T-cell (primary cell): ENCODE measurements around the gene RRM2. TPM values are rescaled to one million over a fixed set of nuclear protein-coding genes. Genes with fewer than 3 reads are reported as not detected.

ENCODE experiments used
- ATAC-seq, 4 experiments: fragments of 200-7000 bp in 3 of 4; fragments of 150-1000 bp in 1 of 4; cut with Tn5 transposase; replicated peaks in 1 of 4; 1 replicate in 3 of 4; 2 replicates in 1 of 4; pipeline ENCODE4 v1.10.0; 2021; ENCODE audit warnings: moderate library complexity in 3 of 4, mild to moderate bottlenecking in 2 of 4, moderate number of reproducible peaks in 1 of 4
- CTCF ChIA-PET, 2 donors: fragments of 300-600 bp; sonication (Branson Sonifier 250); formaldehyde crosslinking; loops; one replicate each; lab custom pipeline; 2022; ENCODE audit warnings: antibody characterized with exemption in 2 of 2; lab: Charles Lee
- POLR2A ChIA-PET, 2 donors: fragments of 300-600 bp; sonication (Branson Sonifier 250); formaldehyde crosslinking; loops; one replicate each; lab custom pipeline; 2022; ENCODE audit warnings: antibody characterized with exemption in 2 of 2; lab: Charles Lee
- DNase-seq, 35 experiments: peaks; one replicate each; pipeline versions ENCODE4 v3.0.0 to v3.0.0-alpha.2; 2013 to 2023
- H3K27ac ChIP-seq: one replicate; pipeline ENCODE4 v1.5.1; 2013; ENCODE audit warnings: low read length
- H3K27me3 ChIP-seq, 2 experiments: replicated peaks in 1 of 2; 1 replicate in 1 of 2; 2 replicates in 1 of 2; pipeline versions ENCODE4 v1.6.1 to v1.7.0; 2013; ENCODE audit warnings: low read length in 1 of 2, mixed read lengths in 1 of 2; ENCODE audit not compliant: control insufficient read depth in 2 of 2, insufficient read depth in 2 of 2; ENCODE audit errors: extremely low read depth in 1 of 2
- H3K36me3 ChIP-seq, 2 donors: 1 replicate in 1 of 2; 2 replicates in 1 of 2; pipeline versions ENCODE4 v1.6.1 to v1.7.0; 2013; ENCODE audit warnings: low read length in 1 of 2; ENCODE audit not compliant: control insufficient read depth in 2 of 2, insufficient read depth in 1 of 2; ENCODE audit errors: extremely low read depth in 1 of 2
- H3K4me1 ChIP-seq, 2 experiments: 1 replicate in 1 of 2; 2 replicates in 1 of 2; pipeline versions ENCODE4 v1.6.1 to v1.7.0; 2013; ENCODE audit warnings: low read length in 2 of 2, mixed read lengths in 1 of 2; ENCODE audit not compliant: insufficient read depth in 2 of 2, control insufficient read depth in 1 of 2; ENCODE audit errors: extremely low read depth in 1 of 2
- H3K4me3 ChIP-seq, 2 donors: 1 replicate in 1 of 2; 2 replicates in 1 of 2; pipeline versions ENCODE4 v1.5.1 to v1.7.0; 2013; ENCODE audit warnings: mild to moderate bottlenecking in 2 of 2, low read length in 1 of 2, moderate library complexity in 1 of 2; ENCODE audit not compliant: control insufficient read depth in 1 of 2; ENCODE audit errors: extremely low read depth in 1 of 2
- H3K9me3 ChIP-seq: 2 replicates; pipeline ENCODE4 v1.7.0; 2013
- H3K27ac Mint-ChIP-seq, 2 donors: one replicate each; pipeline ENCODE4 v1.8.0; 2020 to 2021; ENCODE audit warnings: mild to moderate bottlenecking in 2 of 2, mixed read lengths in 2 of 2
- H3K27me3 Mint-ChIP-seq, 2 donors: one replicate each; pipeline ENCODE4 v1.8.0; 2021 to 2022; ENCODE audit warnings: mixed read lengths in 2 of 2
- H3K36me3 Mint-ChIP-seq: one replicate; pipeline ENCODE4 v1.8.0; 2021; ENCODE audit warnings: mixed read lengths
- H3K4me1 Mint-ChIP-seq, 3 donors: one replicate each; pipeline ENCODE4 v1.8.0; 2020 to 2022; ENCODE audit warnings: mixed read lengths in 3 of 3, mild to moderate bottlenecking in 1 of 3
- H3K4me3 Mint-ChIP-seq, 3 donors: one replicate each; pipeline ENCODE4 v1.8.0; 2020 to 2022; ENCODE audit warnings: mild to moderate bottlenecking in 3 of 3, mixed read lengths in 3 of 3, moderate library complexity in 3 of 3
- H3K9me3 Mint-ChIP-seq, 3 donors: one replicate each; pipeline ENCODE4 v1.8.0; 2020 to 2022; ENCODE audit warnings: mixed read lengths in 3 of 3
- WGBS: methylation state at CpG from one replicate; pipeline ENCODE4 v1.1.5; 2013; ENCODE audit warnings: missing lambda C conversion rate; ENCODE audit not compliant: insufficient coverage; 5-methylcytosine and 5-hydroxymethylcytosine counted together
- total RNA-seq, 35 experiments: library from RNA in 6 of 35; stranded (reverse) in 6 of 35; fragments of 120-200 nt in 1 of 35; gene quantifications; one replicate each; pipeline versions ENCODE4 v1.2.1 to v1.2.4 and lab custom pipeline; 2013 to 2026

The RRM2 gene
- total RNA-seq, 5 donors from 2014 or later (not counting 1 experiment from before 2014, with no cell fraction given) = 2.6 to 10.4 (median 3.0) TPM

- WGBS = 92% methylated on average over 3 of the region's 7 CpGs
- Mint-ChIP-seq H3K27me3 (no peaks in the 10 kb centered on the region), H3K27ac (no peak overlapping the region), H3K4me3 (no peak overlapping the region), H3K9me3 (no peaks in the 10 kb centered on the region), H3K36me3 (no peaks in the 10 kb centered on the region), H3K4me1 (peaks cover 0 to 17% (median 0%) of the 10 kb centered on the region in 3 donors)
- ATAC-seq = no peak
- Histone ChIP-seq H3K9me3 (no peaks in the 10 kb centered on the region), H3K27ac (no peak overlapping the region), H3K27me3 (no peaks in the 10 kb centered on the region), H3K4me1 (no peaks in the 10 kb centered on the region), H3K4me3 (no peak overlapping the region), H3K36me3 (no peaks in the 10 kb centered on the region)
- CTCF ChIA-PET = interaction anchor here in 1 of 2 donors (0.8 kb wide), 1 partner anchor 474 kb away, joined by 4 read pairs; no protein-coding TSS in a partner anchor
- DNase-seq = no peak
- POLR2A ChIA-PET = no interaction called here
Measured at GRCh38 chr2:10132043-10132575, 9.6 kb downstream of the RRM2 start.

- ChIA-PET CTCF (no interaction called here), POLR2A (no interaction called here)
- Mint-ChIP-seq H3K4me1 (peaks cover 0 to 17% (median 0%) of the 10 kb centered on the region in 3 donors), H3K27ac (no peak overlapping the region), H3K4me3 (no peak overlapping the region), H3K9me3 (no peaks in the 10 kb centered on the region), H3K36me3 (no peaks in the 10 kb centered on the region), H3K27me3 (no peaks in the 10 kb centered on the region)
- ATAC-seq (no peak), DNase-seq (no peak)
- no peaks in the 10 kb centered on the region for H3K4me1 ChIP-seq
- H3K27me3 ChIP-seq = no peaks in the 10 kb centered on the region
- no peaks in the 10 kb centered on the region for H3K36me3 ChIP-seq
- H3K27ac ChIP-seq = no peak overlapping the region
- WGBS = 100% methylated on average over 2 of the region's 6 CpGs
- H3K4me3 ChIP-seq = no peak overlapping the region
- no peaks in the 10 kb centered on the region for H3K9me3 ChIP-seq
Measured at GRCh38 chr2:10132596-10132995, 10.1 kb downstream of the RRM2 start.

GRCh38 chr2:10132996-10133647, 10.6 kb downstream of the RRM2 start:
- CTCF ChIA-PET = interaction anchor here (0.6 to 0.7 kb wide), 4 partner anchors 59 to 1608 kb away, joined by 3 to 5 read pairs (median 4); no protein-coding TSS in a partner anchor
- no peak overlapping the region for H3K4me3 ChIP-seq
- POLR2A ChIA-PET = no interaction called here
- H3K9me3 ChIP-seq = no peaks in the 10 kb centered on the region
- DNase-seq (no peak), ATAC-seq (no peak)
- Mint-ChIP-seq H3K36me3 (no peaks in the 10 kb centered on the region), H3K4me3 (no peak overlapping the region), H3K4me1 (peaks cover 0 to 16% (median 0%) of the 10 kb centered on the region in 3 donors), H3K9me3 (no peaks in the 10 kb centered on the region), H3K27ac (no peak overlapping the region), H3K27me3 (no peaks in the 10 kb centered on the region)
- H3K27me3 ChIP-seq = no peaks in the 10 kb centered on the region
- H3K27ac ChIP-seq = no peak overlapping the region
- 95% methylated on average over 4 of the region's 6 CpGs for WGBS
- no peaks in the 10 kb centered on the region for H3K4me1 ChIP-seq
- H3K36me3 ChIP-seq = no peaks in the 10 kb centered on the region

DNA sequence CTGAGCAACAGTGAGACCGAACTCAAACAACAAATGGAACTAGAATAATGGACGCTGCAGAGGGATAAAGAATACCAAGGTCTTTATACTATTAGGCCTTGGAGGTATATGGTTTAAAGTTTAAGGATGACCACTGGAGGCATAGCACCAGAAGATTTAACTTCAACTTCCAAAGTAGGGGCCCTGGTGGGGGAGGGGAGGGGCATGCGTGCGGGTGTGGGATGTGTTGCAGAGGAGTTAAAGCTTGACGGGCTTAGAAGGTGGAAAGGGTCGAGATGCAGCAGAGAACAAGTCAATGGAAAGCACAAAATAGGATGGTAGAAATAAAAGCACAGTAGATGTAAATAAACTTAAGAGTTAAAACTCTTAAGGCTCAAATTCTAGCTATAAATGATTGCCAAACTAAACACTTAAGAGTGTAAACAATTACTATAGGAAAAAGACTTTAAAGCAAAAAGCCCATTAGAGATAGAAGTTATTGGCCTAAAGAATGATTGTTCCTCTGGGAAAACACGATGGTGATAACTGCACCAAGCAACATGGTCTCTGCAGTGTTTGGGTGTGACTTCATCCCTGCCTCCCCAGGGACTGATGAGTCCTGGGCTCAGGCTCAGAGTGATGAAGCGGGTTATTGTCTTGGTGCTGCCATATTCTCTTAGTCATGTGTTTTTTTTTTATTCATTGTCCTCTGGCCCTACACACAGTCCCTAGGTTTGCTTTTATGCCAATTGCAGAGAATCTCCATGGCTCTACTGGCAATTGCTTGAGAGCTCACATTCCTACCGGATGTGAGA, 13.0 kb downstream of the RRM2 start:
- Histone ChIP-seq H3K9me3 (no peaks in the 10 kb centered on the region), H3K36me3 (no peaks in the 10 kb centered on the region), H3K4me1 (no peaks in the 10 kb centered on the region), H3K27ac (no peak overlapping the region), H3K27me3 (no peaks in the 10 kb centered on the region), H3K4me3 (no peak overlapping the region)
- no peak for ATAC-seq
- no peak overlapping the region for H3K27ac Mint-ChIP-seq
- H3K36me3 Mint-ChIP-seq = no peaks in the 10 kb centered on the region
- H3K27me3 Mint-ChIP-seq = no peaks in the 10 kb centered on the region
- H3K4me1 Mint-ChIP-seq = peaks cover 2 to 7% (median 6%) of the 10 kb centered on the region in 3 donors
- DNase-seq = no peak
- ChIA-PET CTCF (interaction anchor here in 1 of 2 donors (1.5 kb wide), 1 partner anchor 10 kb away, joined by 3 read pairs; no protein-coding TSS in a partner anchor), POLR2A (no interaction called here)
- WGBS = 88% methylated on average over 7 of the region's 9 CpGs
- no peaks in the 10 kb centered on the region for H3K9me3 Mint-ChIP-seq
- H3K4me3 Mint-ChIP-seq = no peak overlapping the region

GRCh38 chr2:10136101-10136934, 13.8 kb downstream of the RRM2 start:
- POLR2A ChIA-PET = no interaction called here
- H3K4me1 ChIP-seq = peaks cover 5 to 7% of the 10 kb centered on the region in 2 experiments
- H3K27me3 ChIP-seq = no peaks in the 10 kb centered on the region
- 87% methylated on average over 5 of the region's 7 CpGs for WGBS
- H3K27me3 Mint-ChIP-seq = no peaks in the 10 kb centered on the region
- H3K4me3 Mint-ChIP-seq = no peak overlapping the region
- no peak for DNase-seq
- H3K9me3 Mint-ChIP-seq = no peaks in the 10 kb centered on the region
- CTCF ChIA-PET = no interaction called here
- H3K27ac ChIP-seq = no peak overlapping the region
- no peaks in the 10 kb centered on the region for H3K9me3 ChIP-seq
- no peaks in the 10 kb centered on the region for H3K36me3 ChIP-seq
- no peak overlapping the region for H3K4me3 ChIP-seq
- peaks cover 9 to 15% (median 10%) of the 10 kb centered on the region in 3 donors for H3K4me1 Mint-ChIP-seq
- no peak overlapping the region for H3K27ac Mint-ChIP-seq
- no peaks in the 10 kb centered on the region for H3K36me3 Mint-ChIP-seq
- no peak for ATAC-seq
